HG02763 (cell line): ENCODE results near the gene FBXW2.

Experiments
- ATAC-seq: cut with Tn5 transposase; IDR thresholded peaks from one replicate; pipeline ENCODE4 v1.9.1; 2021; ENCODE audit warnings: mild to moderate bottlenecking, moderate library complexity; ENCODE audit not compliant: unreplicated experiment

FBXW2 gene

GRCh38 chr9:120716483-120716882, 76.7 kb downstream of the FBXW2 start:
- ATAC-seq, result no peak

DNA sequence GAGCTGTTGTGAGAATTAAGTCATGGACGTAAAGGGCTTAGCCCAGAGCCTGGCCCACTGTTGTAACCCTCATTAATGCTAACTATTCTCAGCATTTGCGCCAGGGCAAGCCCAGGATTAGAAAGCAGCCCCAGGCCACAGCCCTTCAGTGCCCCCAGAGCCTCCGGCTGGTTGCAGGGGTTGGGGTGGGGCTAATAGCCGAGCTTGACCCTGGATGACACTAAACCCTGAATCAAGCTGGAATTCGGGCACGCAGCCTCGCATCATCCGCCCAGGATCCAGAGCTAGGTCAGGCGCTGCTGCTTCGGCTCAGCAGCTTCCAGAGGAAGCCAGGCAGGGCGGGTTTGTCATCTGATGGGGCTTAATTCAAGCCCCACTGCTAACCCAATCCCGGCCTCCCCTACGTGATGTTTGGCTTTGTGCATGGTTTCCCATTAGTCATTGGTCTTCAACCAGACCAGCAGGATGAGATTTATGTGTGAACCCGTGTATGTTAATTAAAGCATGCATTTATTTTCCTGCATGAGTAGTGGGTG, 77.8 kb downstream of the FBXW2 start:
- ATAC-seq, result no peak

- peak; percentile 0 for ATAC-seq
Measured at GRCh38 chr9:120714846-120715388, 78.3 kb downstream of the FBXW2 start.

GRCh38 chr9:120714088-120714845, 78.9 kb downstream of the FBXW2 start, which contains the start of gene MEGF9:
TSS of gene MEGF9 (minus strand) at chr9:120714470. CDS start at chr9:120714358, 112 bp downstream.
- ATAC-seq, result peak; percentile 95

DNA sequence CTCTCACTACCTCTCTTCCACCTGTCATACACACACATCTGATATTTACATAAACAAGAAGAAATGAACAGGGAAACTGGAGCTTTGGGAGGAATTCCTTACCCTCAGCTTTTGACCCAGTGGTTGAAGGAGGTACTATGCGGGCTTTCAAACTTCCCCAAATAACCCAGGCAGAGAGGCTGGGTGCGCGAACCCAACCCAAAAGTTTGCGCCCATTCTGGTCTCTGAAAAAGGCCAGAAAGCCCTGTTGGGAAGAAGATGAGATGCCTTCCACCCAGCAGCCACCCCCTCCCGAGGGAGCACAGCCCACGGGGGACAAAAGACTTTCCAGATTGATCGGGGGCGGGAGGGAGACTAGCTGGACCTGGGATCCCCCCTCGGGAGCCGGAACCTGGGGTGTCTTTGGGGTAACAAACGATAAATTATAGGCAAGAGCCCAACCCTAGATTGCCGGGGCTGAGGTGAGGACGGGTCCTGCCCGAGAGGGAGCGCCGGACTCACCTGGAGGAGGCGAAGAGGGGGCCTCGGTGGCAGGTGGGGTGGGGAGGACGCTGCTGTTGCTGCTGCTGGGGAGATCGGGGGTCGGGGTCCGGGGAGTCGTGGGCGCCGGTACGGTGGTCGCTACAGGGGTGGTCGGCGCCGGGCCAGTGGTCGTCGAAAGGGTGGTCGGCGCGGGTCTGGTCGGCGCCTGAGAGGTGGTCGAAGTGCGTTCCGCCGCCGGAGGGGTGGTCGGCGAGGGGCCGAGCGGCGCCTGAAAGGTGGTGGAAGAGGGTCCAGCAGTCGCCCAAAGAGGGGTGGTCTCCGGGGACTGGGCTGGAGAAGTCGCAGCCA, 79.7 kb downstream of the FBXW2 start:
- no peak for ATAC-seq

- ATAC-seq, result no peak
Measured at GRCh38 chr9:120712539-120713031, 80.6 kb downstream of the FBXW2 start.

GRCh38 chr9:120711841-120712538, 81.2 kb downstream of the FBXW2 start:
- no peak for ATAC-seq

- no peak for ATAC-seq
Measured at GRCh38 chr9:120711354-120711753, 81.9 kb downstream of the FBXW2 start.

GRCh38 chr9:120710110-120710981, 82.9 kb downstream of the FBXW2 start:
- ATAC-seq, result no peak

GRCh38 chr9:120708526-120709224, 84.5 kb downstream of the FBXW2 start:
- no peak for ATAC-seq

GRCh38 chr9:120707170-120707569, 86.0 kb downstream of the FBXW2 start:
- no peak for ATAC-seq
